ENCODE results near the gene TESMIN. TPM values are rescaled to one million over a fixed set of nuclear protein-coding genes. Genes with fewer than 3 reads are reported as not detected.

The TESMIN gene
- polyA plus RNA-seq, 1 donor from 2014 or later = 5.1 TPM

Other genes with a start within 250 kb of the TESMIN start
- not detected for gene GAL, start 67.0 kb downstream of the TESMIN start, polyA plus RNA-seq
- 5.8 TPM for gene CPT1A, start 90.4 kb upstream of the TESMIN start, polyA plus RNA-seq
- 108 TPM for gene MRPL21, start 152.3 kb upstream of the TESMIN start, polyA plus RNA-seq
- 11.3 TPM for gene IGHMBP2, start 152.4 kb upstream of the TESMIN start, polyA plus RNA-seq
- gene MRGPRD, start 229.5 kb upstream of the TESMIN start, polyA plus RNA-seq = not detected

All from IgD-negative memory B cell (primary cell).